Parathyroid adenoma (tissue), 2 donors: ENCODE data around the gene IFIT2.

Source experiments
- H2AFZ ChIP-seq: fragments of 300-600 bp; sonication (generic); one replicate; pipeline ENCODE4 v1.7.0; 2017; ENCODE audit warnings: antibody characterized with exemption, mild to moderate bottlenecking
- H3K27ac ChIP-seq: fragments of 300-600 bp; sonication (generic); one replicate; pipeline ENCODE4 v1.7.0; 2017
- H3K27me3 ChIP-seq: fragments of 300-600 bp; sonication (generic); one replicate; pipeline ENCODE4 v1.7.0; 2017; ENCODE audit warnings: low read length; ENCODE audit not compliant: control insufficient read depth, insufficient read depth
- H3K36me3 ChIP-seq: fragments of 300-600 bp; sonication (generic); one replicate; pipeline ENCODE4 v1.7.0; 2017; ENCODE audit warnings: low read length; ENCODE audit not compliant: control insufficient read depth, insufficient read depth
- H3K4me1 ChIP-seq: fragments of 300-600 bp; sonication (generic); one replicate; pipeline ENCODE4 v1.7.0; 2017; ENCODE audit warnings: control low read depth
- H3K4me2 ChIP-seq: fragments of 300-600 bp; sonication (generic); one replicate; pipeline ENCODE4 v1.7.0; 2017; ENCODE audit warnings: low read length
- H3K4me3 ChIP-seq: fragments of 300-600 bp; sonication (generic); one replicate; pipeline ENCODE4 v1.7.0; 2017; ENCODE audit warnings: low read depth, low read length
- H3K79me2 ChIP-seq: fragments of 300-600 bp; sonication (generic); one replicate; pipeline ENCODE4 v1.7.0; 2017; ENCODE audit warnings: control low read depth
- H3K9ac ChIP-seq: fragments of 300-600 bp; sonication (generic); one replicate; pipeline ENCODE4 v1.7.0; 2017; ENCODE audit warnings: mild to moderate bottlenecking
- H3K9me3 ChIP-seq: fragments of 300-600 bp; sonication (generic); one replicate; pipeline ENCODE4 v1.7.0; 2017; ENCODE audit warnings: low read length; ENCODE audit not compliant: control insufficient read depth
- TF ChIP-seq, protein P1 (sequence below): fragments of 300-600 bp; sonication (generic); IDR thresholded peaks from one replicate; pipeline ENCODE4 v1.7.0; 2017; ENCODE audit warnings: antibody characterized with exemption, mild to moderate bottlenecking
- donor health status: primary hyperparathyroidism.

The IFIT2 gene

DNA sequence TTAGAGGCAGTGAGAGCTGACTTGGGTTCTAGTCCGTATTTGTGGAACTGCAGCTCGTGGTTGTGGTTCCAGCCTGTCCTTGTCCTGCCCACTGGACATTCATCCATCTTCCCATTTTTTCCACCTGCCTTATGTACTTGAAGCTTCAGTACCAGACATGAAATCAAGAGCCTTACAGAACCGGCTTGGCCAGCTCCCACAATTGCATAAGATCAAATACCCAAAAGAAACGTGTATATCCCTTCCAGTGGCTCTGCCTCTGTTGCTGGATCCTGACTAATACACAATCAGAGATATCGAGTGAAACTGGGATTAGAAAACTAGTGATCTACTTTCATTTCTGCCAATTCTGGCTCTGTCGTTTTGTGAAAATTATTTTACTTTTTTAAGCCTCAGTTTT, 26.5 kb upstream of the IFIT2 start:
- Histone ChIP-seq H3K4me3 (no peak overlapping the region), H3K27ac (peak overlapping the region; percentile 46), H3K4me2 (no peak overlapping the region), H3K36me3 (no peaks in the 10 kb centered on the region), H3K9ac (no peak overlapping the region), H3K4me1 (peaks cover 16% of the 10 kb centered on the region), H2AFZ (peak overlapping the region; percentile 67), H3K79me2 (no peaks in the 10 kb centered on the region), H3K27me3 (no peaks in the 10 kb centered on the region), H3K9me3 (no peaks in the 10 kb centered on the region)
- TF ChIP-seq, protein P1, sequence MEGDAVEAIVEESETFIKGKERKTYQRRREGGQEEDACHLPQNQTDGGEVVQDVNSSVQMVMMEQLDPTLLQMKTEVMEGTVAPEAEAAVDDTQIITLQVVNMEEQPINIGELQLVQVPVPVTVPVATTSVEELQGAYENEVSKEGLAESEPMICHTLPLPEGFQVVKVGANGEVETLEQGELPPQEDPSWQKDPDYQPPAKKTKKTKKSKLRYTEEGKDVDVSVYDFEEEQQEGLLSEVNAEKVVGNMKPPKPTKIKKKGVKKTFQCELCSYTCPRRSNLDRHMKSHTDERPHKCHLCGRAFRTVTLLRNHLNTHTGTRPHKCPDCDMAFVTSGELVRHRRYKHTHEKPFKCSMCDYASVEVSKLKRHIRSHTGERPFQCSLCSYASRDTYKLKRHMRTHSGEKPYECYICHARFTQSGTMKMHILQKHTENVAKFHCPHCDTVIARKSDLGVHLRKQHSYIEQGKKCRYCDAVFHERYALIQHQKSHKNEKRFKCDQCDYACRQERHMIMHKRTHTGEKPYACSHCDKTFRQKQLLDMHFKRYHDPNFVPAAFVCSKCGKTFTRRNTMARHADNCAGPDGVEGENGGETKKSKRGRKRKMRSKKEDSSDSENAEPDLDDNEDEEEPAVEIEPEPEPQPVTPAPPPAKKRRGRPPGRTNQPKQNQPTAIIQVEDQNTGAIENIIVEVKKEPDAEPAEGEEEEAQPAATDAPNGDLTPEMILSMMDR = no peak

- Histone ChIP-seq H3K4me3 (no peak overlapping the region), H3K9me3 (no peaks in the 10 kb centered on the region)
These were observed 23.8 kb upstream of the IFIT2 start for GRCh38 chr10:89278034-89278535.

GRCh38 chr10:89278900-89279392, 22.9 kb upstream of the IFIT2 start:
- Histone ChIP-seq H3K79me2 (no peaks in the 10 kb centered on the region), H3K27ac (no peak overlapping the region), H3K36me3 (no peaks in the 10 kb centered on the region), H3K4me2 (no peak overlapping the region), H3K4me1 (peaks cover 23% of the 10 kb centered on the region), H3K9me3 (no peaks in the 10 kb centered on the region), H3K4me3 (no peak overlapping the region), H2AFZ (no peak overlapping the region), H3K9ac (no peak overlapping the region), H3K27me3 (no peaks in the 10 kb centered on the region)
- TF ChIP-seq, protein P1 = no peak

More at GRCh38 chr10:89278034-89278535, 23.8 kb upstream of the IFIT2 start:
- no peaks in the 10 kb centered on the region for H3K27me3 ChIP-seq
- no peak overlapping the region for H3K9ac ChIP-seq
- no peak overlapping the region for H3K4me2 ChIP-seq
- TF ChIP-seq, protein P1 = no peak
- peak overlapping the region; percentile 40 for H2AFZ ChIP-seq
- peak overlapping the region; percentile 46 for H3K27ac ChIP-seq
- H3K4me1 ChIP-seq = peaks cover 18% of the 10 kb centered on the region
- H3K79me2 ChIP-seq = no peaks in the 10 kb centered on the region
- H3K36me3 ChIP-seq = no peaks in the 10 kb centered on the region

DNA sequence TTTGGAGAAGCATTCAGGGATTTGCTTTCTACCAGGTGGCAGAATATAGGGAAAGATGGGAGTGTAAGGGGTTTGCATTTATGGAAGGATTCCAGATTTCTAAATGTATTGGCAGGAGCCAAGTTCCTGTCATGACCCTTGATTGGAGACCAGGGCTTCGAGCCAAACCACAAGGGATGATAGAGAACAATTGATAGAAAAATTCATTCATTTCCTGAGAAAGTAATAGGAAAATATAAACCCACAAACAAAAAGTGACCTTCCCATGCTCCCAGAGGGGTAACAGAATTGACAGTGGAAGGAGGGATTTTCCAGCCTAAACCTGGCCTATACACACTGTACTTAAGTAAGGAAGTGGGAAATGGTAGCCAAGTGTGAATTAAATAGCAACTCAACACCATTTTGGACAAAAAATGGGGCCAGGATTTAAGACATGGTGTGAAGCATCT, 22.4 kb upstream of the IFIT2 start:
- Histone ChIP-seq H3K9me3 (no peaks in the 10 kb centered on the region), H2AFZ (no peak overlapping the region), H3K79me2 (no peaks in the 10 kb centered on the region), H3K27me3 (no peaks in the 10 kb centered on the region), H3K4me2 (no peak overlapping the region), H3K27ac (no peak overlapping the region), H3K9ac (no peak overlapping the region), H3K4me3 (no peak overlapping the region), H3K4me1 (peaks cover 25% of the 10 kb centered on the region), H3K36me3 (no peaks in the 10 kb centered on the region)
- TF ChIP-seq, protein P1 = no peak

DNA sequence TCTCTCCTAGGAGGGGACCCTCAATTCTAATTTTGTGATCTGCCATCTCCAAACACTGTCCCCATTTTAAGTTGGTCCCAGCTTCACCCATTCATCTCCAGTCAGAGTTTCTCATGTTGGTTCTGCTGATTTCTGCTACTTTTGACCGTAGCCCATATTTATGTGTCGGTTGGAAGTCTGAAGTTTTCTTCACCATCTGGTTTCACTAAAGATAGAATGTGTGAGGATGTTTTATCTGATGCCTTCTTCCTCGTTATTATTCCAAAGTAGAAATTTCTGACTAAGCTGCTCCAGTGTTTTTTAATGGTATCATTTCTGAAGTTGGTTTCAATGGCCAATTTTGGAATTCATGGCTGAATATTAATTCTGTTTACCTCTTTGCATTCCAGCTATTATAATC, 21.3 kb upstream of the IFIT2 start:
- H3K27ac ChIP-seq = no peak overlapping the region
- no peak overlapping the region for H3K9ac ChIP-seq
- TF ChIP-seq, protein P1 = no peak
- peaks cover 18% of the 10 kb centered on the region for H3K4me1 ChIP-seq
- H3K36me3 ChIP-seq = no peaks in the 10 kb centered on the region
- no peak overlapping the region for H3K4me3 ChIP-seq
- no peak overlapping the region for H2AFZ ChIP-seq
- no peaks in the 10 kb centered on the region for H3K79me2 ChIP-seq
- H3K9me3 ChIP-seq = no peaks in the 10 kb centered on the region
- H3K4me2 ChIP-seq = no peak overlapping the region
- no peaks in the 10 kb centered on the region for H3K27me3 ChIP-seq
